Ovary (tissue), 9 donors: ENCODE data around the gene KRTAP4-8. TPM values are rescaled to one million over a fixed set of nuclear protein-coding genes. Genes with fewer than 3 reads are reported as not detected.
"Not testable (repeated sequence)": the region's sequence is repeated elsewhere in the genome, so short reads cannot be mapped to it uniquely, and the experiment has no call there.

Experiments used
- DNase-seq, 5 donors: peaks; one replicate each; pipeline ENCODE4 v3.0.0-alpha.2; 2019 to 2020
- H3K27ac ChIP-seq, 2 donors: fragments of 200-600 bp; one replicate each; pipeline versions ENCODE4 v1.5.1 to v1.8.0; 2019 to 2022
- H3K27me3 ChIP-seq: fragments of 200-600 bp; one replicate; pipeline ENCODE4 v1.8.0; 2022
- H3K36me3 ChIP-seq: fragments of 200-600 bp; sonication (generic); one replicate; pipeline ENCODE4 v1.5.1; 2019
- H3K4me1 ChIP-seq: one replicate; pipeline ENCODE4 v1.8.1; 2013; ENCODE audit warnings: mild to moderate bottlenecking, moderate library complexity; ENCODE audit not compliant: insufficient read depth
- H3K4me3 ChIP-seq: fragments of 200-600 bp; sonication (generic); one replicate; pipeline ENCODE4 v1.5.1; 2017
- H3K9me3 ChIP-seq, 2 donors: fragments of 200-600 bp in 1 of 2; sonication (generic) in 1 of 2; one replicate each; pipeline versions ENCODE4 v1.5.1 to v1.8.1; 2013 to 2019; ENCODE audit warnings: mild to moderate bottlenecking in 1 of 2, moderate library complexity in 1 of 2
- EP300 ChIP-seq: sonication (generic); formaldehyde crosslinking; IDR thresholded peaks from one replicate; pipeline ENCODE4 v1.6.1; 2017; ENCODE audit warnings: antibody characterized with exemption
- POLR2A ChIP-seq: fragments of 450-650 bp; IDR thresholded peaks from one replicate; pipeline ENCODE4 v1.6.1; 2017; ENCODE audit warnings: antibody characterized with exemption, mild to moderate bottlenecking, moderate library complexity
- WGBS, 3 donors: extraction: QIAGEN DNeasy Blood & Tissue Kit in 1 of 3; methylation state at CpG; one replicate each; pipeline versions ENCODE4 v1.1.5 to v1.1.7; 2013 to 2017; 5-methylcytosine and 5-hydroxymethylcytosine counted together
- intact Hi-C, 4 donors: fragments of 100-400 bp; cut with DNase I; formaldehyde crosslinking; loops; one replicate each; pipeline versions ENCODE4 v1.11.0 to v1.15.1; 2022 to 2023
- polyA plus RNA-seq, 2 donors: library from polyadenylated mRNA; stranded (reverse); fragments of 200-250 nt in 1 of 2; fragments of 350-450 nt in 1 of 2; fragmentation: Illumina TruSeq in 1 of 2; extraction: RNeasy Lipid Tissue Mini Kit (QIAGEN cat#74804) in 1 of 2; gene quantifications; one replicate each; pipeline ENCODE4 v1.2.3, GENCODE V29; 2013 to 2014
- total RNA-seq, 7 donors: library from RNA; depleted of rRNA in 2 of 7; stranded (reverse); fragments of >200 nt in 2 of 7; fragmentation: NEBNext Ultra II Directional in 3 of 7; extraction: Animal tissue kit (Norgen Biotek cat#: 25700) in 3 of 7; gene quantifications; one replicate each; pipeline versions ENCODE4 v1.1.0 to v1.2.4, GENCODE V29; 2016 to 2023
- TF ChIP-seq, protein P1 (sequence below), 3 donors: fragments of 450-650 bp in 2 of 3; fragments of 200-600 bp in 1 of 3; IDR thresholded peaks; one replicate each; pipeline versions ENCODE4 v1.5.1 to v1.8.0; 2016 to 2022; ENCODE audit warnings: antibody characterized with exemption in 3 of 3, mild to moderate bottlenecking in 1 of 3
- donor health status: DM: no; HTN: no; CAD: no; lungs with moderate emphysema.
- donor health status: DM: no; HTN: no; CAD: no.
- donor health status: Bipolar disorder and iron deficiency.
- donor health status: DM: yes; HTN: yes; CAD: no.
- donor health status: DM: no; HTN: no; CAD: no.
- donor health status: DM: yes; HTN: yes; CAD: no.

KRTAP4-8 gene
- total and polyA plus RNA-seq, 9 donors: not detected

- Histone ChIP-seq H3K4me1 (peaks cover 2% of the 10 kb centered on the region), H3K36me3 (no peaks in the 10 kb centered on the region), H3K27me3 (no peaks in the 10 kb centered on the region), H3K4me3 (no peak overlapping the region), H3K27ac (no peak overlapping the region), H3K9me3 (no peaks in the 10 kb centered on the region)
- WGBS, 3 donors: 9 to 20% (median 15%) methylated on average over 1 of the region's 1 CpG
- intact Hi-C loops: no loop called here
- TF ChIP-seq POLR2A (no peak), EP300 (no peak)
- TF ChIP-seq, protein P1, sequence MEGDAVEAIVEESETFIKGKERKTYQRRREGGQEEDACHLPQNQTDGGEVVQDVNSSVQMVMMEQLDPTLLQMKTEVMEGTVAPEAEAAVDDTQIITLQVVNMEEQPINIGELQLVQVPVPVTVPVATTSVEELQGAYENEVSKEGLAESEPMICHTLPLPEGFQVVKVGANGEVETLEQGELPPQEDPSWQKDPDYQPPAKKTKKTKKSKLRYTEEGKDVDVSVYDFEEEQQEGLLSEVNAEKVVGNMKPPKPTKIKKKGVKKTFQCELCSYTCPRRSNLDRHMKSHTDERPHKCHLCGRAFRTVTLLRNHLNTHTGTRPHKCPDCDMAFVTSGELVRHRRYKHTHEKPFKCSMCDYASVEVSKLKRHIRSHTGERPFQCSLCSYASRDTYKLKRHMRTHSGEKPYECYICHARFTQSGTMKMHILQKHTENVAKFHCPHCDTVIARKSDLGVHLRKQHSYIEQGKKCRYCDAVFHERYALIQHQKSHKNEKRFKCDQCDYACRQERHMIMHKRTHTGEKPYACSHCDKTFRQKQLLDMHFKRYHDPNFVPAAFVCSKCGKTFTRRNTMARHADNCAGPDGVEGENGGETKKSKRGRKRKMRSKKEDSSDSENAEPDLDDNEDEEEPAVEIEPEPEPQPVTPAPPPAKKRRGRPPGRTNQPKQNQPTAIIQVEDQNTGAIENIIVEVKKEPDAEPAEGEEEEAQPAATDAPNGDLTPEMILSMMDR (IDR thresholded peaks at IDR 0.05): no peak
- DNase-seq: no peak
Observed at GRCh38 chr17:41061964-41062363, 36.0 kb downstream of the KRTAP4-8 start.

DNA sequence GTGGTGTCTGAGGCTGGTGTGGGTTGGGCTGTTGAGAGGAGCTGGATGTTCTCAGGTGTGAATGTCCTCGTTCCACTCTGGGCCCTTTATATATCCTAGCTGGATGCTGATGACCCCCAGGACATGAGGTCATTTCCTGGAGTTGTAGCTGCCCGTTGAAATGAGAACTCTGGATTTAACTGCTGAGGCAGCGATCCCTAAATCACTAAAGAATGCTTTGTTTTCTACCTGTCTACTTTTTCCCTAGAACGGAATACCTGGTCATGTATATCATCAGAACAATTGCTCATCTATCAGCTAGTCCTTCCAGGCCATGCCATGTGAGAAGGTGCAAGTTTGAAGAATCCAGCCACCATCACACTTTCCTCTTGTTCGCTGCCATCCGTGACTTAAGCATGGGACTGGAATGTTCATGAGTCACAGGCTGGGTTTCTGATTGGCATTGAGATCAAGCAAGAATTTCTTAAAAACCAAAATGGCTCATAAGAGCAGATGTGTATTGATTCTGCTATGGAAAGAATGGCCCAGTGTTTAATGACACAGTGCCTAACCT, 37.8 kb downstream of the KRTAP4-8 start, which contains the start of gene KRTAP2-3:
KRTAP2-3 (minus strand) TSS at position 63 of the 553 bp plus-strand sequence. CDS start 64 bp downstream, outside the sequence.
- Histone ChIP-seq H3K4me1 (peaks cover 2% of the 10 kb centered on the region), H3K36me3 (no peaks in the 10 kb centered on the region), H3K27ac (no peak within 1 kb of the TSS), H3K27me3 (no peaks in the 10 kb centered on the region), H3K4me3 (no peak within 1 kb of the TSS), H3K9me3 (no peaks in the 10 kb centered on the region)
- intact Hi-C loops: no loop called here
- no peak for DNase-seq
- WGBS, 3 donors: 74 to 82% (median 80%) methylated on average over 6 of the region's 6 CpGs
- TF ChIP-seq POLR2A (no peak), EP300 (no peak)
- TF ChIP-seq, protein P1 (IDR thresholded peaks at IDR 0.05): no peak

DNA sequence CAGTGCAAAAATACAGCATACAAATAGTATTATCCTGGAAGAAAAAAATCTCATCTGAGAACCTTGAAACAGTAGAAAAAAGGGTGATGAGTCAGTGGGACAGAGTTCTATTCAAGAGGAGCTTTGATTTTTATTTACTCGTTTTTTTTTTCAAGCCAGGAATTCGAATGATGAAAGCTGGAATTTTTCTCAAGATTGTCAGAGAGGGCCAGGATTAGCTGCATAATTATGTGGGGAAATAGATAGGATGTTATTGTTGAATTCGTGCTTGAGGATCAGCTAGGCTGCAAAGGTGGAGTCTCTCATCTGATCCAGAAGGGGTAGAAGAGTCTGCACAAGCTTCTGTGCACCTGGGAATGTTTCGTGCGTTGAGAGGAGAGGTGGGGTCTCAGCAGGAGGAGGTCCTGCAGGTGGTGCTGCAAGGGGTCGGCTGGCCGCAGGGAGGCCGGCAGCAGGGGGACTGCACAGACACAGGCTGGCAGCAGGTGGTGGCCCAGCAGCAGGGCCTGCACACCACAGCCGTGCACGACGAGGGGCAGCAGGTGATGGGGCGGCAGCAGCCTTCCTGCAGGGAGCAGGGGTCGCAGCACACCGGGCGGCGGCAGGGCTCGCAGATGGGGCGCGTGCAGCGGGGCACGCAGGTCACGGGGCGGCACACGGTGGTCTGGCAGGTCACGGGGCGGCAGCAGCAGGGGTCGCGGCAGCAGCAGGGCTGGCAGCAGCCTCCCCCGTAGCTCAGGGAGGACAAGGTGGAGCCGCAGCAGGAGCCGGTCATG, 38.5 kb downstream of the KRTAP4-8 start:
- H3K36me3 ChIP-seq, H3K9me3 ChIP-seq, H3K4me1 ChIP-seq, intact Hi-C loops, H3K4me3 ChIP-seq, H3K27ac ChIP-seq, DNase-seq, H3K27me3 ChIP-seq: not testable (repeated sequence)
- 31 to 43% (median 43%) methylated on average over 10 to 12 of the region's 31 CpGs for WGBS, 3 donors

GRCh38 chr17:41058741-41059140, 39.2 kb downstream of the KRTAP4-8 start:
- no peaks in the 10 kb centered on the region for H3K9me3 ChIP-seq
- WGBS, 3 donors: 87 to 93% (median 90%) methylated on average over 5 of the region's 5 CpGs
- TF ChIP-seq EP300 (no peak), POLR2A (no peak)
- TF ChIP-seq, protein P1 (IDR thresholded peaks at IDR 0.05): no peak
- H3K27me3 ChIP-seq: no peaks in the 10 kb centered on the region
- intact Hi-C loops: no loop called here
- H3K4me1 ChIP-seq: peaks cover 2% of the 10 kb centered on the region
- no peak overlapping the region for H3K27ac ChIP-seq
- H3K4me3 ChIP-seq: no peak overlapping the region
- DNase-seq: no peak
- H3K36me3 ChIP-seq: no peaks in the 10 kb centered on the region

GRCh38 chr17:41057547-41057946, 40.4 kb downstream of the KRTAP4-8 start:
- no peaks in the 10 kb centered on the region for H3K9me3 ChIP-seq
- TF ChIP-seq, protein P1 (IDR thresholded peaks at IDR 0.05): no peak
- no peak for TF ChIP-seq EP300
- TF ChIP-seq POLR2A: no peak
- H3K4me1 ChIP-seq: peaks cover 2% of the 10 kb centered on the region
- H3K4me3 ChIP-seq: no peak overlapping the region
- H3K27ac ChIP-seq: no peak overlapping the region
- H3K36me3 ChIP-seq: no peaks in the 10 kb centered on the region
- H3K27me3 ChIP-seq: no peaks in the 10 kb centered on the region
- intact Hi-C loops: no loop called here
- DNase-seq: no peak
- 90 to 95% (median 94%) methylated on average over 1 of the region's 1 CpG for WGBS, 3 donors

DNA sequence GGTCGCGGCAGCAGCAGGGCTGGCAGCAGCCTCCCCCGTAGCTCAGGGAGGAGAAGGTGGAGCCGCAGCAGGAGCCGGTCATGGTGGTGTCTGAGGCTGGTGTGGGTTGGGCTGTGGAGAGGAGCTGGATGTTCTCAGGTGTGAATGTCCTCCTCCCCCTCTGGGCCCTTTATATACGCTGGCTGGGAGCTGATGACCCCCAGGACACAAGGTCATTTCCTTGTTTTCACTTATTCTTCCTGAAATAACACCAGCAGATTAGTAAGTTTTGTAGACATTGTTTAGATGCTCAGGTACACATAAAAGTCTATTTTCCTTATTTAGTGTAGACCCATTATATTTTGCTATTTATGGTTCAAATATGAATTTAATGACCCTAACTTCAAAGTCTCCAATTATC, 42.8 kb downstream of the KRTAP4-8 start, which contains the start of gene KRTAP2-2:
KRTAP2-2 (minus strand) TSS at position 101 of the 400 bp plus-strand sequence; CDS start at position 82, 19 bp downstream.
- H3K27me3 ChIP-seq, H3K27ac ChIP-seq, H3K4me3 ChIP-seq, H3K36me3 ChIP-seq, H3K9me3 ChIP-seq, DNase-seq, intact Hi-C loops, H3K4me1 ChIP-seq: not testable (repeated sequence)
- 11 to 48% (median 46%) methylated on average over 1 to 4 of the region's 6 CpGs for WGBS, 3 donors

- intact Hi-C loops, H3K9me3 ChIP-seq, H3K27me3 ChIP-seq, H3K36me3 ChIP-seq, H3K27ac ChIP-seq, H3K4me3 ChIP-seq, DNase-seq, H3K4me1 ChIP-seq: not testable (repeated sequence)
- WGBS, 3 donors: 72 to 89% (median 85%) methylated on average over 7 to 9 of the region's 9 CpGs
Observed at GRCh38 chr17:41054556-41054955, 43.4 kb downstream of the KRTAP4-8 start.
